CD4-positive, alpha-beta T cell treated with Interleukin-21 for 1 hour (primary cell): Measurements from ENCODE around the gene ARRDC4.

ENCODE experiments used
- DNase-seq: peaks from one replicate; pipeline ENCODE4 v3.0.0-alpha.2; 2020

Gene ARRDC4

GRCh38 chr15:98000249-98001203 lies 40.0 kb downstream of the ARRDC4 start:
- no peak for DNase-seq

GRCh38 chr15:98001663-98002194 lies 41.2 kb downstream of the ARRDC4 start:
- no peak for DNase-seq

- no peak for DNase-seq
Observed at GRCh38 chr15:98002419-98002818, 41.9 kb downstream of the ARRDC4 start.

- no peak for DNase-seq
Observed at GRCh38 chr15:98002866-98003265, 42.4 kb downstream of the ARRDC4 start.

DNA sequence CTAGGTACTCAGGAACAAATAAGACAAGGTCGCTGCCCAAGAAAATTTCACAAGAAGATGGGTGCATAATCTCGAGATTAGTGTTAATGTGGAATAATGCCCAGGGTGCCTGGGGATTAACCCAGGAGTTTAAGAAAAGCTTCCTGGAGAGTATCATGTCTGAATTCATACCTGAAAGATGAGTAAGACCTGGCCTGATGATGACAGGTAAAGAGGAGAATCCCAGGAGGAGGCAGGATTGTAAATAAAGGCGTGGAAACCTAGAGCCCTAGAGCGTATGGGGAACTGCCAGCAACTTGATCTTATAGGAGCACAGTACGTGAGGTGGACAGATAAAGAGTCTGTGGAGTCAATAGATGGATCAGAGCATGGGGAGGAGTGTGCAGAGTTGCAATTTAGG lies 43.0 kb downstream of the ARRDC4 start:
- DNase-seq, result no peak

DNA sequence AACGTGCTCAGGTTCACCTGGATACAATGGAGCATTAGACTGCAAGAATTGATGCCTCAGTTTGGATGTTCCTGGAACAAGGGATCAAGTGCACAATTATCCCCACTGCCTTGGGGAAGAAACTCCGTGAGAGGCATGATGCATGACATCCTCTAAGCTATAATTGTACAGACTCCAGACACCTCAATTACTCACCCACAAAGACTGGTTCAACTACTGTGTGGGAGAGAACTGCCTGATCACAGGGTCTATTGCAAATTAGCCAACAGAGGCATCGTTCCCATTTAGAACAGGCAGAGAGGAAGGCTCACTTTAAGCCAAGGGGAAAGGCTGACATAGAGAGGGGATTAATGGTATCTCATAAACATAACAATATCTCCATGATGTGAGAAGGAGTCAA lies 43.5 kb downstream of the ARRDC4 start:
- no peak for DNase-seq

GRCh38 chr15:98005659-98006058 lies 45.2 kb downstream of the ARRDC4 start:
- no peak for DNase-seq

DNA sequence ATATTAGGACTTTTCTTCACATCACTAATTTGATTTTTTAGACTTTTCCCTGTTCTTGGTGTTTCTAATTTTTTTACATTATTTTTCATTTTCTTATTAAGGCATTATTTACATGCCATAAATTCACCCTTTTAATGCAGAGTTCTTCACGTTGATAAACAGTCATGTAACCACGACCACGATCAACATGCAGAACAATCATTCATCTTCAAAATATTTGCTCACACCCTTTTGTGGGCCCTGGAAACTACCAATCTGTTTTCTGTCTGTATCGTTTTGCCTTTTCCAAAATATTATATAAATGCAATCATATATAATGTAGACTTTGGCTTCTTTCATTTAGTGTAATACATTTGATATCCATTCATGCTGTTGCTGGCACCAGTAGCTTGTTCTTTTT lies 48.7 kb downstream of the ARRDC4 start:
- no peak for DNase-seq

DNA sequence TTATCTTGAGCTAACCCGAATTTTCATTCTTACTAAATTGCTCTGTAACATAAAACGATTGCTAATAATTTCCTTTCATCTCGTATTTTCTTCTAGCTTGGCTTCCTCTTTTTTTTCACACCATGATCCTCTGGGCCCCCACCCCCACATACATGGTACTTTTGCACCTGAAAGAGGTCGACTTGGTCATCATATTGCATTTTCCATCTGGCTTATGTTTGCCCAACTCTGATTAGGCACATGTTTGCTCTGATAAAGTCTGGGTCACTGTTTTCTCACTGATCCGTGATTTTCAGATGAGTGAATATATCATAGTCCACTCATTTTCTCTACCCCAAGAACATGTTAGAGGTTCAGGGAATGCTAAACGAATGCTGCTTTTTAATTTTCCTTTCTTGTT lies 49.5 kb downstream of the ARRDC4 start:
- no peak for DNase-seq

- DNase-seq, result no peak
Observed at GRCh38 chr15:98012354-98012753, 51.9 kb downstream of the ARRDC4 start.

GRCh38 chr15:98013631-98014030 lies 53.1 kb downstream of the ARRDC4 start:
- no peak for DNase-seq

DNA sequence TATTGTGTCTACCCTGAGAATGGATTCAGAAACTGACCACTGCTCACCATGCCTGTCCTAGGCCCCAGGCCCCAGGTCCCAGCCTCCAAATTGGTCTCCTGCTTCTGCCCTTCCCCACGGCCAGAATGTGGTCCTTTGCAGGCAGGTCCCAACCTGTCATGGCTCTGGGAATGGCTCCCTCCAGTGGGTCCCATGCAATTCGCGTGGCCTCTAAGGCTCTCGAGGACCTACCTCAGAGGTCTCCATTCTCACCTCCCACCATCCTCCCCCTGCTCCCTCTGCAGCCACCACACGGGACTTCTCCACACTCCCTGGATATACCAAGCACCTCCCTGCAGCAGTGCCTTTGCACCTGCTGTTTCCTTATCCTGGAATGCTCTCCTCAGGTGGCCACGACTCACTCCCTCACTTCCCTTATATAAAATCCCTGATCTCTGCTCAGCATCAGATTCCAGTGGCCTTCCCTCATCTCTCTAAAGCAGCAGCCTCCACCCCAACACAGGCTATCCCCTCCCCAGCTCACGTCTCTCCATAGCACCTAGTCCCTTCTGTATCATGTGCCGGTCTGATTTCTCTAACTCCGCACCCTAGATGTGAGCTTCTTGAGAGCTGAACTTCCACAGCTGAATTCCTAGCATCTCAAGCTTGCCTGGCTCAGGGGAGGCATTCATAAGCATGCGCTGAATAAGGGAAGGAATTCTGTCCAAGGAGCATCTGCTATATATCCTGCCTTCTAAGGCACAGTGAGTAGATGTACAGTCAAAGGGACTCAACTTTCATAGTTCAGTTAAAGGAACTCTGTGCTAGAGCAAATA lies 56.9 kb downstream of the ARRDC4 start:
- DNase-seq, result no peak

GRCh38 chr15:98018761-98019351 lies 58.4 kb downstream of the ARRDC4 start:
- no peak for DNase-seq
